Esophagus muscularis mucosa (tissue), 4 donors: ENCODE measurements around the gene PRKCB.

ENCODE experiments used
- CTCF ChIP-seq, 3 experiments: fragments of 200-600 bp in 2 of 3; fragments of 450-650 bp in 1 of 3; sonication (generic) in 2 of 3; IDR thresholded peaks; one replicate each; pipeline ENCODE4 v1.5.1; 2017 to 2019; ENCODE audit warnings: antibody characterized with exemption in 3 of 3, mild to moderate bottlenecking in 2 of 3, moderate library complexity in 1 of 3
- EP300 ChIP-seq: sonication (generic); formaldehyde crosslinking; IDR thresholded peaks from one replicate; pipeline ENCODE4 v1.6.1; 2017; ENCODE audit warnings: antibody characterized with exemption
- POLR2A ChIP-seq: fragments of 450-650 bp; IDR thresholded peaks from one replicate; pipeline ENCODE4 v1.6.1; 2017; ENCODE audit warnings: antibody characterized with exemption, moderate library complexity, mild to moderate bottlenecking, low read depth

GRCh38 chr16:24156777-24157176 is 321.0 kb downstream of the PRKCB start:
- TF ChIP-seq POLR2A (no peak), CTCF (IDR thresholded peaks at IDR 0.05) (no peak), EP300 (no peak)
